Stimulated activated CD8-positive, alpha-beta memory T cell treated with anti-CD3 and anti-CD28 coated beads, Interleukin-7, amount 100 ng/mL, for 4 hours (primary cell): ENCODE measurements around the gene DIP2A.
A peak's percentile ranks its signal among the peaks of the same experiment; 100 is the strongest.

Experiments
- DNase-seq, 2 donors: peaks; one replicate each; pipeline ENCODE4 v3.0.0-alpha.2; 2020; ENCODE audit warnings: low read depth in 2 of 2

DIP2A gene

DNA sequence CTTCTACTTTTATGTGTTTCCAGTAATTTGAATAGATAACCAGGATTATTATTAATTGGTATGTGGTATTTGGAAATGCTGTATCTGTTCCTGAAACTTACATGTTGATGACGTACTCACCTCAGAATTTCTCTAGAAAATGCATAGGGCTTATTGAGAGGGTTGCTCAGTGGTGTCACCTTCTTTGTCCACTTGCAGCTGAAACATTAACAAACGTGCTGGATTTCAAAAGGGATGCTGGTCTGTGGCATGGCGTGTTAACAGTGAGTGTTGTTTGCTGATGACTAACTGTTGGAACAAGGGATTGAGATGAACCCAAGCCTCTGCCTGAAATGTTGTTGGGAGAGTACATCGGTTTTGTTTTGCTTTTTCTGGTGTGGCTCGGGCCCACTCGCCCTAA, 78.3 kb downstream of the DIP2A start:
- DNase-seq, result no peak

- DNase-seq, result no peak
These were observed 79.6 kb downstream of the DIP2A start for GRCh38 chr21:46538262-46538661.

GRCh38 chr21:46538851-46539666, 80.4 kb downstream of the DIP2A start:
- no peak for DNase-seq

- no peak for DNase-seq
These were observed 81.5 kb downstream of the DIP2A start for GRCh38 chr21:46540087-46540710.

- DNase-seq, result no peak
These were observed 84.0 kb downstream of the DIP2A start for GRCh38 chr21:46542588-46543124.

DNA sequence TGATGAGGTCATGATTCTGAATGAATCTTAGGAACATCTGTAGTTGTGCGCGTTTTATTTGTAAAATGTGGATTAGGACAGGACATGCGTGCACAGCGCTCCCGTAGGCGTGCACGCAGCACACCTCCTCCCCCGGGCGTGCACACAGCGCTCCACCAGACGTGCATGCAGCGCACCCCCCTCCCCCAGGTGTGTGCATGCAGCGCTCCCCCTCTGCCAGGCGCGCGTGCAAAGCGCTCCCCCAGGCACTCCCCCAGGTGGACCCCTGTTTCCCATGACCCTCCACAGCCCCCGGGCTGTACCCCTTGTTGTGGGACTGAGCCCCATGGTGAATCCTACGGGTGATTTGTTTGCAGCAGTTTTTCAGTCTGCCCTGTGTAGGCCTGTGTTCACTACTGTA, 84.6 kb downstream of the DIP2A start:
- no peak for DNase-seq

DNA sequence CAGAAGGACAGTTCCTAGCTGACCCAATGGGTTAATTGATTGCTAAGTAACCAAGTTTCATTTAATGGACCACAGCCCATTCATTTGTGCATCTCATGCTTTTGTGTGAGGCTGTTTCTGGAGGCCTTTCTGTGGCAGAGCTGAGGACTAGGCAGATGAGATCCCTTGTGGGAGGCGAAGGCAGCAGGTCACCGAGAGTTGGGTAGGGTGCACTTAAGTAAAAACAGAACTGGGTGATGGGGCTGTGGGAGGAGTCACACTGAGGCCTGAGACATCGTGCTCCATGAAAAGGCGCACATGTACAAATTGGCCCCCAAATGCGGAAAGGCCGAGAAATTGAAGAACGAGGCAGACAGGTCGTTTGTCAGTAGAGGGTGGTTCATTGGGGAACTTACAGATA, 85.3 kb downstream of the DIP2A start:
- no peak for DNase-seq

DNA sequence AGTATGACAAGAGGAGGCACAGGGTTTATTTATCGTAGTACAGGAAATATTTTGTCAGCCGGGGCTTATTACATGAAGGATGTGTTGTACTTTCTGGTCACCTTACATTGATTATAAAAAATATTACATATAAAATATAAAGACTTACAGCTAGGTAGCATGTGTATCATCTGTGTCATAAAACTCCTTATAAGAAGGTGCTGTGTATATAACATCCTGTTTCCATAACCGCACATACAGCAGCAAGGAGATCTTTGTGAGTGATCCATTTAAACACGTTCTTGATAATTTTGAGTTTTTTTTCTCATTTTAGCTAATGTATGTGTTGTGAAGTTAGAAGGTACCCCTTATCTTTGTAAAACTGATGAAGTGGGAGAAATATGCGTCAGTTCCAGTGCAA, 86.1 kb downstream of the DIP2A start:
- no peak for DNase-seq

- DNase-seq, result no peak
These were observed 86.7 kb downstream of the DIP2A start for GRCh38 chr21:46545363-46545762.

GRCh38 chr21:46545911-46546310, 87.2 kb downstream of the DIP2A start:
- DNase-seq, result no peak

GRCh38 chr21:46546799-46547198, 88.1 kb downstream of the DIP2A start:
- no peak for DNase-seq

- no peak for DNase-seq
These were observed 91.0 kb downstream of the DIP2A start for GRCh38 chr21:46549650-46550049.

DNA sequence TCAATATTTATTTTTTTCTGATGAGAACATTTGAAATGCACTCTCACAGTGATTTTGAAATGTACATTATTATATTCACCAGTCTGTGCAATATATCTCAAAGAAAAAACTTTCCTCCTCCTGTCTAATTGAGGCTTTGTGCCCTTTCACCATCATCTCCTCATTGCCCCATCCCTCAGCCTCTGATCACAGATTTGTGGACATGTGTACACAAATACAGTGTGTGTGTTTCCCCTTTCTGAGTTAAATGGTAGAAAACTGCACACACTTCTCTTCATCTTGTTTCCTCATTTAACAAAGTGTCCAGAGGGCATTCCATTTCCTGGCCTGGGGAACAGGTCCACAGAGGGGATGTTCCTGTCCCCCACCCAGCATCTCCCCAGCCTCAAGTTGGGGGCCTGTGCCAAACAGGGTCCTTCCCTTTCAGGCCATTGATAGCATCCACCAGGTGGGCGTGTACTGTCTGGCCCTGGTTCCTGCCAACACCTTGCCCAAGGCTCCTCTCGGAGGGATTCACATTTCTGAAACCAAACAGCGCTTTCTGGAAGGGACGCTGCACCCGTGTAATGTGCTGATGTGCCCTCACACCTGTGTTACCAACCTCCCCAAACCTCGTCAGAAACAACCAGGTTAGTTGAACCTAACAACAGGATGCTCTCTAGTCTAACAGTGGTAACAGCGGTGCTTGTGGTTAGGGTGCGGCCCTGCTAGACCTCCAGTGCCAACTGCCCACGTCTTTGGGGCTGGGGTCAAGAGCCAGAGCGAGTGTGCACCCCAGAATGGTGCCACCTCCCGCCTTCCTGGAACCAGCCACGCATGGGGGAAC, 91.6 kb downstream of the DIP2A start:
- DNase-seq, result peak in 1 of 2 donors; percentile 31

- DNase-seq, result peak in 1 of 2 donors; percentile 35
These were observed 93.0 kb downstream of the DIP2A start for GRCh38 chr21:46551636-46552241.

DNA sequence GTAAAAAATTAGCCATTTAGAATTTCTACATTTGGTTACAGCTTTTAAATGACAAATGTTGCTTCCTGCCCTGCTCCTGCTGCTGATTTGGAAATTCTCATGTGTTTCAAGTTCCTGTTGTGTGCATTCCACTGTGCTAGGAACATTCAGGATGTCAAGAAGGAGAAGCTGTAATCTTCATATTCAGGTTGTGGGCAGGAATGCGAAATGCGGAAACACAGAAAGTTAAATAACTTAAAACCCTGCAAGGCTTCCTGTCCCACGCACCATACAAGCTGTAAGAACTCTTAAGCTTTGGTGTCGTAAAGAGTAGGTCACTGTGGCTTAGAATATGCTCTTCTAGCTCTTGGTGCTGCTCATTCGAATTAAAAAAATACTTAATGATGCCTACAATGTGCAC, 93.6 kb downstream of the DIP2A start:
- no peak for DNase-seq

DNA sequence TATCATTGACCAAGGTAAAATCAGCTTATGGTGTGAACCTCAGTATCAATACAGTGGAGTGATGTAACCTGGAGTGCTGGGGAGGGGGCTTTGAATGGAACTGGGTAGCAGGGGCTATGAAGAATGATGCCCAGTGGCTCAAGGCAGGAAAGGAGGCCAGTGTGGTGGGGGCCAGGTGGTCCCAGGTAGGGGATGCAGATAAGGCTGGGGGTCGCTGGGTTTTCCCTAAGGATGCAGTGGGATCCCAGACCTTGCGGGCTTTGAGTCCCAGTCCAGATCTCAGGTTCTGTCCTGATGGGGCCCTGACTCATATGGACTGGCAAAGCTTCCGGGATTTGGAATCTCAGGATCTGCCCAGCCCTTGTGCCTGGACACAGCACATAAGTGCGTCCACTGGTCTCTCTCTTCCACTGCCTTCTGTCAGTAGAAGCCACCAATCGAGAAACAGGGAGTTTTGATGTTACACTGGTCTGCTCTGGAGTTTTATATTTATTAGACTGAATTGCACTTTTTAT, 94.2 kb downstream of the DIP2A start:
- no peak for DNase-seq

DNA sequence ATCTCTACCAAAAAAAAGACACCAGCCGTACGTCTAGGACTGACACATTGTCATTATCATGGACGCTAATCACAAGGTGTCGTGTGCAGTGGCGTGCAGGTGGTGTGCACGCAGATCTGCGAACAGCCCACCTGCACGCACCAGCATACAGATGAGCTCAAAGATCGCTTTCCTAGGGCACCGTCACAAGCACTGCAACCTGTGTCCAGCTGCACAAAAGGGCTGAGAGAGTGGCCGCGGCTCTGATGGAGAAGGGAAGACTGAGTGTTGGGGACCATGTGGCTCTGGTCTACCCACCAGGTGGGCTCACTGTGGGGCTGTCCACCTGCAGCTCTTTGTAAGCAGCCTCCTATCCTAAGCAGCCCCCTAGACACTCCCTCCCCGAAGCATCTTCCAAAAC, 95.3 kb downstream of the DIP2A start:
- no peak for DNase-seq

GRCh38 chr21:46554431-46555224, 95.9 kb downstream of the DIP2A start:
- no peak for DNase-seq

DNA sequence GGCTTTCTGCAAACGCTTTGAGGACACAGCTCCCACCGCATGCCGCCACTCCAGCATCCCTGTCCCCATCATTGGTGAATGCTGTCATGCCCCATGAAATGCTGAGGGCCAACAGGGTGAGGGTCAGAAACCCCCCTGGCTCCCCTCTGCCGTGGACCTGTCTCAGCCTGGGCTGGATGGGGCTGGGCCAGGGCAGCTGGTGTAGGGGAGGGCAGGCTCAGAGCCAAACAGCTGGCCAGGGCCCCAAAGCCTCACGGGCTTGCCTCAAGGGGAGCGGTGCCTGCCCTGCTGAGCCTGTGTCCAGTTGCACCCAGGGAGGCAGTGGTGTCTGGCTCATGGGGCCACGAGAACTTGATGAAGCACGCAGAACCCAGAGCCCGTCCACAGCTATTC, 96.5 kb downstream of the DIP2A start:
- DNase-seq, result no peak

DNA sequence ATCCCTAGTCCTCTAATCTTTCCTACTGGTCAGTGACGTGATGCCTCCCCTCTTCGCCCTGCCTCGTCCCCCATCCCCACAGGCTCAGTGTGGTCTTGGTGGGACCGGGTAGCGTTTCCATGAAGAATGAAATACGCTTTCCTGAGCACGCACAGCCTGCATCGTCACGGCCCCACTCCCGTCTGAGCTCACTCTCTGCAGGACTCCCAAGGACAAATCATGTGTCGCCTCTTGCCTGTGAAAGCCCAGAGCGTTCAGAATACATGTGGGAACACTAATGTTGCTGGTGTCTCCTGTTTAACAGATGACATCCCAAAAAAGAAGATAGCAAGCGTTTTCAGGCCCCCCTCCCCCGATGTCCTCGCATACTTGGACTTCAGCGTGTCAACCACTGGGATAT, 97.0 kb downstream of the DIP2A start:
- no peak for DNase-seq

DNA sequence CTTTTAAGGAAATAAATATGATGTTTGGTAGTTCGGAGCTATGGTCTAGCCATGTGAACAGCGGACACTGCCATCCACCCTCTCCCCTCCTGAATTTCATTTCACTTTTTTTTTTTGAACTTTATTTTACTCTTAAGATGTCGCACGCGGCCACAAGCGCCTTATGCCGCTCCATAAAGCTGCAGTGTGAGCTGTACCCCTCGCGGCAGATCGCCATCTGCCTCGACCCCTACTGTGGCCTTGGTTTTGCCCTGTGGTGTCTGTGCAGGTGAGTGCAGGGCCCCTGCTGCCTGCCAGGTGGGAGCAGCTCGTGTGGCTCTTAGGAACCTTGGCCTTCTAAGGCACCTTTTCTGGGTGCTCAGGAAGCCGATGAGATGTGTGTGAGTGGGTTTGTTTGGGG, 98.1 kb downstream of the DIP2A start:
- no peak for DNase-seq
